GM23338 (cell line): ENCODE measurements around the gene RNF214. TPM values are rescaled to one million over a fixed set of nuclear protein-coding genes. Genes with fewer than 3 reads are reported as not detected.

Source experiments
- ATAC-seq: fragments of 200-7000 bp; cut with Tn5 transposase; 3 replicates; pipeline ENCODE4 v1.9.1; 2020
- DNase-seq: peaks from one replicate; pipeline ENCODE4 v3.0.0-alpha.2; 2015; ENCODE audit warnings: low spot score
- H2AFZ ChIP-seq: fragments of 200-600 bp; sonication (generic); 2 replicates; pipeline ENCODE4 v1.8.0; 2016; ENCODE audit warnings: antibody characterized with exemption, mild to moderate bottlenecking, moderate library complexity
- H3F3A ChIP-seq: fragments of 200-600 bp; sonication (generic); replicated peaks from 2 replicates; pipeline ENCODE4 v1.8.0; 2017; ENCODE audit warnings: antibody characterized with exemption, mixed run types, low read depth
- H3K27ac ChIP-seq: fragments of 200-600 bp; sonication (generic); 2 replicates; pipeline ENCODE4 v1.6.1; 2016; ENCODE audit warnings: low read depth
- H3K27me3 ChIP-seq: fragments of 200-600 bp; sonication (generic); 2 replicates; pipeline ENCODE4 v1.8.0; 2016; ENCODE audit warnings: mild to moderate bottlenecking, mixed run types, moderate library complexity; ENCODE audit not compliant: insufficient read depth
- H3K36me3 ChIP-seq: fragments of 200-600 bp; sonication (generic); 2 replicates; pipeline ENCODE4 v1.8.0; 2016; ENCODE audit warnings: mild to moderate bottlenecking; ENCODE audit not compliant: insufficient read depth
- H3K4me1 ChIP-seq: fragments of 200-600 bp; sonication (generic); 2 replicates; pipeline ENCODE4 v1.8.0; 2016; ENCODE audit warnings: mild to moderate bottlenecking, moderate library complexity; ENCODE audit not compliant: insufficient read depth
- H3K4me2 ChIP-seq: fragments of 200-600 bp; sonication (generic); 2 replicates; pipeline ENCODE4 v1.7.1; 2017; ENCODE audit warnings: mixed run types
- H3K4me3 ChIP-seq: fragments of 200-600 bp; sonication (generic); 2 replicates; pipeline ENCODE4 v1.6.1; 2016; ENCODE audit warnings: mixed run types
- H3K79me2 ChIP-seq: fragments of 200-600 bp; sonication (generic); replicated peaks from 2 replicates; pipeline ENCODE4 v1.8.0; 2017; ENCODE audit warnings: mild to moderate bottlenecking; ENCODE audit not compliant: insufficient read depth
- H3K9me2 ChIP-seq: fragments of 200-600 bp; sonication (generic); 2 replicates; pipeline ENCODE4 v1.8.0; 2017; ENCODE audit not compliant: insufficient read depth
- H4K20me1 ChIP-seq: fragments of 200-600 bp; sonication (generic); replicated peaks from 2 replicates; pipeline ENCODE4 v1.8.0; 2017; ENCODE audit warnings: mild to moderate bottlenecking; ENCODE audit not compliant: insufficient read depth
- H3K27ac Mint-ChIP-seq: 2 replicates; pipeline ENCODE4 v1.8.0; 2020; ENCODE audit warnings: inconsistent platforms, mild to moderate bottlenecking, moderate library complexity, mixed read lengths
- H3K27me3 Mint-ChIP-seq: 3 replicates; pipeline ENCODE4 v1.8.0; 2022; ENCODE audit warnings: low read depth, mild to moderate bottlenecking, moderate library complexity, mixed read lengths, inconsistent platforms; ENCODE audit not compliant: insufficient read depth, poor library complexity
- H3K36me3 Mint-ChIP-seq: 3 replicates; pipeline ENCODE4 v1.8.0; 2021; ENCODE audit warnings: low read depth, mild to moderate bottlenecking, inconsistent platforms, moderate library complexity, mixed read lengths
- H3K4me1 Mint-ChIP-seq: 3 replicates; pipeline ENCODE4 v1.8.0; 2020; ENCODE audit warnings: mild to moderate bottlenecking, inconsistent platforms, mixed read lengths
- H3K4me3 Mint-ChIP-seq: 3 replicates; pipeline ENCODE4 v1.8.0; 2021; ENCODE audit warnings: moderate library complexity, mild to moderate bottlenecking, inconsistent platforms, mixed read lengths
- H3K9me3 Mint-ChIP-seq: 3 replicates; pipeline ENCODE4 v1.8.0; 2020; ENCODE audit warnings: moderate library complexity, mild to moderate bottlenecking, inconsistent platforms, mixed read lengths
- CTCF ChIP-seq, 2 experiments: fragments of 200-600 bp in 1 of 2; sonication (generic) in 1 of 2; conservative IDR thresholded peaks; 2 replicates each; pipeline versions ENCODE4 v1.5.1 to v1.6.1; 2016 to 2017; ENCODE audit warnings: antibody characterized with exemption in 2 of 2, low read depth in 2 of 2, mild to moderate bottlenecking in 2 of 2, moderate library complexity in 1 of 2
- ETS1 ChIP-seq: IDR thresholded peaks from 2 replicates; pipeline ENCODE4 v1.6.1; 2016; ENCODE audit warnings: antibody characterized with exemption
- EZH2 ChIP-seq: fragments of 200-600 bp; sonication (generic); IDR thresholded peaks from one replicate; pipeline ENCODE4 v1.8.0; 2017; ENCODE audit warnings: antibody characterized with exemption, mild to moderate bottlenecking, low read depth; ENCODE audit not compliant: unreplicated experiment
- EZH2phosphoT487 ChIP-seq: fragments of 200-600 bp; sonication (generic); IDR thresholded peaks from one replicate; pipeline ENCODE4 v1.8.1; 2018; ENCODE audit warnings: antibody characterized with exemption; ENCODE audit not compliant: unreplicated experiment
- JUNB ChIP-seq: IDR thresholded peaks from one replicate; pipeline ENCODE4 v1.6.1; 2016; ENCODE audit warnings: antibody characterized with exemption; ENCODE audit not compliant: unreplicated experiment
- POLR2AphosphoS5 ChIP-seq: IDR thresholded peaks from 2 replicates; pipeline ENCODE4 v1.6.1; 2016; ENCODE audit warnings: antibody characterized with exemption, low read depth
- STAT1 ChIP-seq: IDR thresholded peaks from one replicate; pipeline ENCODE4 v1.6.1; 2016; ENCODE audit warnings: antibody characterized with exemption; ENCODE audit not compliant: unreplicated experiment
- ZNF114 ChIP-seq: fragments of 250-450 bp; sonication (Bioruptor Pico); IDR thresholded peaks from 2 replicates; pipeline ENCODE4 v1.5.0; 2020; ENCODE audit warnings: mild to moderate bottlenecking, moderate library complexity
- ZNF331 ChIP-seq: fragments of 250-450 bp; sonication (Bioruptor Pico); IDR thresholded peaks from 2 replicates; pipeline ENCODE4 v1.5.0; 2020; ENCODE audit warnings: low read depth, mild to moderate bottlenecking, moderate library complexity
- polyA plus RNA-seq: library from polyadenylated mRNA; unstranded; fragments of >200 nt; fragmentation: Nextera tagmentation; extraction: Ambion mirVana; gene quantifications from 2 replicates; pipeline ENCODE4 v1.2.1, GENCODE V29; 2016
- total RNA-seq: library from RNA; depleted of rRNA; stranded (reverse); fragments of >200 nt; shearing (Covaris generic); gene quantifications from 2 replicates; pipeline ENCODE4 v1.2.3, GENCODE V29; 2014

Gene RNF214
- total and polyA plus RNA-seq, 2 experiments from 2014 or later: 19.4 to 28.4 TPM

DNA sequence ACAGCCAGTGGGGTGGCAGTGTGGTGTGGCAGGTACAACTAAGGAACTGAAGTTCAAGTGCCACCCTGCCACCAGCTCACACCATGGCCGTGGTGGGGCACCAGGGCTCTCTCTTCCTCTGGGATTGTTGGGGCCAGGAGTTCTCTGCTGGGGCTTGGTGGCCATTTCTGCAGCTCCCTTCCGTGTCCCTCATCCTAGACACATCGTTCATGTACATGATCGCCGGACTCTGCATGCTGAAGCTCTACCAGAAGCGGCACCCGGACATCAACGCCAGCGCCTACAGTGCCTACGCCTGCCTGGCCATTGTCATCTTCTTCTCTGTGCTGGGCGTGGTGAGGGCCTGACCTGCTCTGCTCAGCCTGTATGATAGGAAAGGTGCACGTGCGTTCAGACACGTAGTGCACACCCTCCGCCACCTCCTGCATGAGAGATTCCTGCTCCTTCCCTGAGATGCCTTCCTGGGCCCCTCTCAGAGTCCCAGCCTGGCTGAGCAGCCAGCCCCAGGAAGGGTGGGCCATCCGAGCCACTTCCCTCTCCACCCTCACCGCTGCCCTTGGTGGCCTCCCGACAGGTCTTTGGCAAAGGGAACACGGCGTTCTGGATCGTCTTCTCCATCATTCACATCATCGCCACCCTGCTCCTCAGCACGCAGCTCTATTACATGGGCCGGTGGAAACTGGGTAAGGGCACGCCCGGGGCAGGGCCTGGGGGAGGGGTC is 40.6 kb upstream of the RNF214 start:
- no peak overlapping the region for H3K27ac Mint-ChIP-seq
- H4K20me1 ChIP-seq: no peaks in the 10 kb centered on the region
- no peaks in the 10 kb centered on the region for H3K79me2 ChIP-seq
- H3K4me1 ChIP-seq: no peaks in the 10 kb centered on the region
- H3K9me3 Mint-ChIP-seq: no peaks in the 10 kb centered on the region
- H3K4me3 Mint-ChIP-seq: no peak overlapping the region
- no peaks in the 10 kb centered on the region; the same call in 2 of the 3 replicates for H3K4me1 Mint-ChIP-seq
- no peak overlapping the region for H3K27ac ChIP-seq
- peaks cover 4% of the 10 kb centered on the region; the same call in 2 of the 3 replicates for H3K36me3 Mint-ChIP-seq
- H2AFZ ChIP-seq: no peak overlapping the region
- H3K27me3 Mint-ChIP-seq: peaks cover 11% of the 10 kb centered on the region
- no peaks in the 10 kb centered on the region for H3K9me2 ChIP-seq
- ATAC-seq (no peak), DNase-seq (no peak)
- no peaks in the 10 kb centered on the region for H3K36me3 ChIP-seq
- TF ChIP-seq ETS1 (no peak), JUNB (no peak), POLR2AphosphoS5 (no peak), ZNF114 (no peak), CTCF (conservative IDR thresholded peaks at IDR 0.05; ENCODE audit: low read depth in 2 of 2) (no peak), STAT1 (no peak), EZH2phosphoT487 (no peak)
- H3K4me3 ChIP-seq: no peak overlapping the region
- no peak overlapping the region for H3K4me2 ChIP-seq
- H3K27me3 ChIP-seq: no peaks in the 10 kb centered on the region
- H3F3A ChIP-seq: no peaks in the 10 kb centered on the region

GRCh38 chr11:117192401-117192875 is 40.0 kb upstream of the RNF214 start:
- H3K4me1 Mint-ChIP-seq: peaks cover 3% of the 10 kb centered on the region
- DNase-seq (no peak), ATAC-seq (no peak)
- Histone ChIP-seq H3K9me2 (no peaks in the 10 kb centered on the region), H3F3A (peaks cover under 1% of the 10 kb centered on the region; the same call in 1 of the 2 replicates), H4K20me1 (no peaks in the 10 kb centered on the region), H3K27me3 (no peaks in the 10 kb centered on the region), H3K4me2 (no peak overlapping the region), H3K4me3 (no peak overlapping the region), H3K4me1 (0 out of 2 replicates have a peak, but pooled peaks cover under 1% of the 10 kb centered on the region), H2AFZ (no peak overlapping the region), H3K36me3 (no peaks in the 10 kb centered on the region), H3K27ac (no peak overlapping the region), H3K79me2 (no peaks in the 10 kb centered on the region)
- H3K27me3 Mint-ChIP-seq: peaks cover 11% of the 10 kb centered on the region
- no peaks in the 10 kb centered on the region for H3K9me3 Mint-ChIP-seq
- no peak overlapping the region for H3K4me3 Mint-ChIP-seq
- no peak overlapping the region for H3K27ac Mint-ChIP-seq
- peaks cover 5% of the 10 kb centered on the region; the same call in 2 of the 3 replicates for H3K36me3 Mint-ChIP-seq
- no peak for TF ChIP-seq EZH2
- TF ChIP-seq ZNF331 (CRISPR knock-in tag): no peak
